H54 (cell line): Measurements from ENCODE around the gene CFTR.
A peak's percentile ranks its signal among the peaks of the same experiment; 100 is the strongest.
"Not testable (repeated sequence)": the region's sequence is repeated elsewhere in the genome, so short reads cannot be mapped to it uniquely, and the experiment has no call there.

Source experiments
- DNase-seq: peaks from one replicate; pipeline ENCODE4 v3.0.0; 2011; ENCODE audit warnings: low spot score, mixed read lengths; ENCODE audit not compliant: insufficient read length
- FAIRE-seq: peaks from 3 replicates; lab custom pipeline; 2011; peaks lifted over from hg19 to GRCh38; lab: Jason Lieb, UNC
- POLR2A ChIP-seq: IDR thresholded peaks from 2 replicates; pipeline ENCODE4 v1.6.1; 2011; ENCODE audit warnings: low read depth, mild to moderate bottlenecking, low read length

Gene CFTR

DNA sequence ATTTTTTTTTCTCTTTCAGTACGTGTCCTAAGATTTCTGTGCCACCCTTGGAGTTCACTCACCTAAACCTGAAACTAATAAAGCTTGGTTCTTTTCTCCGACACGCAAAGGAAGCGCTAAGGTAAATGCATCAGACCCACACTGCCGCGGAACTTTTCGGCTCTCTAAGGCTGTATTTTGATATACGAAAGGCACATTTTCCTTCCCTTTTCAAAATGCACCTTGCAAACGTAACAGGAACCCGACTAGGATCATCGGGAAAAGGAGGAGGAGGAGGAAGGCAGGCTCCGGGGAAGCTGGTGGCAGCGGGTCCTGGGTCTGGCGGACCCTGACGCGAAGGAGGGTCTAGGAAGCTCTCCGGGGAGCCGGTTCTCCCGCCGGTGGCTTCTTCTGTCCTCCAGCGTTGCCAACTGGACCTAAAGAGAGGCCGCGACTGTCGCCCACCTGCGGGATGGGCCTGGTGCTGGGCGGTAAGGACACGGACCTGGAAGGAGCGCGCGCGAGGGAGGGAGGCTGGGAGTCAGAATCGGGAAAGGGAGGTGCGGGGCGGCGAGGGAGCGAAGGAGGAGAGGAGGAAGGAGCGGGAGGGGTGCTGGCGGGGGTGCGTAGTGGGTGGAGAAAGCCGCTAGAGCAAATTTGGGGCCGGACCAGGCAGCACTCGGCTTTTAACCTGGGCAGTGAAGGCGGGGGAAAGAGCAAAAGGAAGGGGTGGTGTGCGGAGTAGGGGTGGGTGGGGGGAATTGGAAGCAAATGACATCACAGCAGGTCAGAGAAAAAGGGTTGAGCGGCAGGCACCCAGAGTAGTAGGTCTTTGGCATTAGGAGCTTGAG lies at the start of gene CFTR:
TSS of gene CFTR (plus strand) at position 801 of the 830 bp plus-strand sequence. CDS start 70 bp downstream, outside the sequence.
- no peak for FAIRE-seq
- DNase-seq = no peak
- TF ChIP-seq POLR2A = no peak

DNA sequence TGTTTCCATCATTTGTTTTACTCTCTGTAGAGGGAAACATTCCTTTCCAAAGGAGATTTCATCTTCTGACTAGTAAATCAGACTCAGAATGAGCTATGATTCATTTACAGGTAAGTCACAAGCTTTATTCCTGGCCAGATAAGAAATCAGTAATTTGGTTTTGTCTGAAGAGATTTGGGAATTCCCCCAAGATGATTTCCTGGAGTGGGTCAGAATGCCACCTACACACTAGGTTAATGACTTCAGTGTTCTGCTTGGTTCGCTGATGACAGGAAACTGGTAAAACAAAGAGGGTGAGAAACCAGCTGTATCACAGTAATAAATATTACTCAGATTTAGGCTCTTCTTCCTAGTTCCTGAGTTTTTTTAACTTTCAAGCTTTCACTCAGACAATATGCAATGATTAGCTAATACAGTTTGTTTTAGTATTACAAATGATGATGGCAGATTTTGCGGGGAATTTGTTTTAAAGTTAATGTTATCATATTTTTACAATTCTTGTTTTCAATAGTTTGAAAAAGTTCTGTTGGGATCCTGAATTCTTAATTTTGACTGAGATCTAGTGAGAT lies 44.3 kb upstream of the CFTR start:
- FAIRE-seq (no peak), DNase-seq (no peak)
- no peak for TF ChIP-seq POLR2A

GRCh38 chr7:117444646-117445045 lies 35.2 kb upstream of the CFTR start:
- DNase-seq (no peak), FAIRE-seq (no peak)
- no peak for TF ChIP-seq POLR2A

GRCh38 chr7:117445206-117445605 lies 34.6 kb upstream of the CFTR start:
- DNase-seq (no peak), FAIRE-seq (no peak)
- no peak for TF ChIP-seq POLR2A

GRCh38 chr7:117446220-117446815 lies 33.5 kb upstream of the CFTR start:
- DNase-seq (no peak), FAIRE-seq (no peak)

GRCh38 chr7:117448655-117449054 lies 31.2 kb upstream of the CFTR start:
- no peak for TF ChIP-seq POLR2A
- no peak for DNase-seq
- FAIRE-seq = no peak

More at GRCh38 chr7:117446220-117446815, 33.5 kb upstream of the CFTR start:
- no peak for TF ChIP-seq POLR2A

- DNase-seq = peak; percentile 5
- no peak for TF ChIP-seq POLR2A
- no peak for FAIRE-seq
Measured at GRCh38 chr7:117458977-117459583, 20.7 kb upstream of the CFTR start.

DNA sequence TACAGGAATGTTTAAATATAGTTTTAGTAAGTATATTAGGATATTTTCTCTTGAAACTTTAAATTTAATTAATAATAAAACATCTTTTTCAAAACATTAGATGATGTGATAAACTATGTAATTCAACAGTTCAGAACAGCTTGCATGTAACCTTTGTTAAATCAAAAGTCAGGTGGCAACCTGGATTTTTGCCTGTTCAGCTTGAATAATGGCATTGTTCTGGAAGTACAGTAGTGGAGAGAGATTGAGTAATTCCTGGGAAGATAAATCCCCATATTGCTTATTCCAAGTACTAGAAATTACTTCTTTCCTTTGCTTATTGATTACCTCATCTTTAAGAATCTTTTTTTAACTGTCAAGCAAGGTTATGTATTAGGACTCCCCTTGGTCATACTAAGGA lies 20.1 kb upstream of the CFTR start:
- FAIRE-seq = no peak
- no peak for DNase-seq
- no peak for TF ChIP-seq POLR2A

- DNase-seq, FAIRE-seq: not testable (repeated sequence)
Measured at GRCh38 chr7:117460815-117461214, 19.0 kb upstream of the CFTR start.

- no peak for TF ChIP-seq POLR2A
- no peak for DNase-seq
- no peak for FAIRE-seq
Measured at GRCh38 chr7:117468174-117468573, 11.7 kb upstream of the CFTR start.

- no peak for FAIRE-seq
- no peak for TF ChIP-seq POLR2A
- no peak for DNase-seq
Measured at GRCh38 chr7:117470777-117471176, 9.0 kb upstream of the CFTR start.

DNA sequence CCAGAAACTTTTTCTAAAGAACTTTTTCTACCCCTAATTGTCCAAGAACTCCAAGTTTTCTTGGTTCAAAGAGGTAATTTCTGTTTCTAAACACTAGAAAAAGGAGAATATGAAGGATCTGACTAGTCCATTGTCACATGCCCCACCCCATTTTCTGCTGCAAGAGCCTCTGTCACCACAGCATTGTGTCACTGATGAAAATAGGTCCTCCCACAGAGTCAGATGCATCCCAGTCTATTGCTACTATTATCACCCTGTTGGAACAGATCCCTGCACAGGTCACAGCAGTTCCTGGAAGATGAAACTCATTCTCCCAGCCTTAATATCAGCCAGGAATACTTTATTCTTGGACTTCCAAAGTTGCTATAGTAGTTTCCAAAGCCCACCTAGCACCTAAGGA lies 7.5 kb upstream of the CFTR start:
- DNase-seq = no peak
- TF ChIP-seq POLR2A = no peak
- no peak for FAIRE-seq

GRCh38 chr7:117476557-117477215 lies 3.1 kb upstream of the CFTR start:
- no peak for DNase-seq
- no peak for TF ChIP-seq POLR2A
- no peak for FAIRE-seq

DNA sequence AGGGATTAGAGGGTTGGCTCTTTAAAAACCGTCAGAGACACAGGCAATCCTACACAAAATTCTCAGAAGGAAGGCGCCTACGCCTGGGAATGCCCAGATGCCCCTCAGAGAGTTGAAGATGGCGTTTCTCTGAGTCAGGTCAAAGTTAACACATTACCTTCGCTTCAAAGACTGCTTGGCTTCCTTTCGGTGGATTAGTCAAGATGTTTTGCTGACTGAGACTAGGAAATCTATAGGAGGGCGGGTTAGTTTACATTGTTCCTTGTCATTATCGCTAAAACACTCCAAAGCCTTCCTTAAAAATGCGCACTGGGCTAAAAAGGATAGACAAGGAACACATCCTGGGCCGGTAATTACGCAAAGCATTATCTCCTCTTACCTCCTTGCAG lies 995 bp upstream of the CFTR start:
- FAIRE-seq = no peak
- no peak for TF ChIP-seq POLR2A

More for the DNA sequence above, 995 bp upstream of the CFTR start:
- no peak for DNase-seq
